Erythroblast (primary cell): ENCODE data around the gene FRRS1L.
A peak's percentile ranks its signal among the peaks of the same experiment; 100 is the strongest.

Experiments used
- GATA1 ChIP-seq: IDR thresholded peaks from 2 replicates; pipeline ENCODE4 v1.6.1; 2011; ENCODE audit warnings: low read depth, mild to moderate bottlenecking, control low read depth, low read length, moderate library complexity
- POLR2A ChIP-seq: IDR thresholded peaks from 2 replicates; pipeline ENCODE4 v1.6.1; 2011; ENCODE audit warnings: mild to moderate bottlenecking, low read length

GRCh38 chr9:109119439-109120203, 47.4 kb downstream of the FRRS1L start, which contains the start of gene TMEM245:
- TF ChIP-seq POLR2A, result peak; percentile 90
- no peak for TF ChIP-seq GATA1
